ENCODE results near the gene ZBTB7C.

- TF ChIP-seq CTCF (conservative IDR thresholded peaks at IDR 0.05; ENCODE audit: low read depth, low read length) (no peak), MAFK (IDR thresholded peaks at IDR 0.05; ENCODE audit: low read depth, low read length) (no peak)
Measured at GRCh38 chr18:48034651-48035555, 374.3 kb downstream of the ZBTB7C start.
